HG03521 (cell line): ENCODE results near the gene GABBR2.

ENCODE experiments used
- ATAC-seq: cut with Tn5 transposase; IDR thresholded peaks from one replicate; pipeline ENCODE4 v1.9.1; 2021; ENCODE audit warnings: mild to moderate bottlenecking, moderate library complexity; ENCODE audit not compliant: unreplicated experiment

GABBR2 gene

GRCh38 chr9:98708933-98709911 lies at the start of gene GABBR2:
GABBR2 (minus strand) TSS chr9:98708935; CDS start chr9:98708737, 198 bp downstream.
- ATAC-seq: no peak

GRCh38 chr9:98755006-98755618 lies 46.4 kb upstream of the GABBR2 start:
- no peak for ATAC-seq

DNA sequence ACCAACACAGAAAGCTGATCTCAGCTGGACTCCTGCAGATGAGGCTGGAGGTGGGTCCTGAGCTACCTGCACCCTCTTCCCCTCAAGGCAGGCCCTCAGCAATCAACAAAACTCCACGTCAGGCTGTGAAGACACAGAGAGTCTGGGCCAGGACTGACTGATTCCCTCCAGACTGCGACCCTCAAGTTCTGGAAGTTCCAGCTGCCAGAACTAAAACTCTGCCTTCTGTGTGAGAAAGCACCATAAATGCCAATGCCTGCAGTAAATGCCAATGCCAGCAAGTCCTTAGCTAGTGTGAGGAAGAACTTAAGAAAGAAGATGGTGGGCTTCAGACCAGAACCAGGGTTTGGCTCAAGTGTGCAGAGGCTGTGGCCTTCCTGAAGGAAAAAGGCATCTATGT lies 42.5 kb upstream of the GABBR2 start:
- ATAC-seq: no peak

GRCh38 chr9:98750364-98751060 lies 41.8 kb upstream of the GABBR2 start:
- no peak for ATAC-seq

DNA sequence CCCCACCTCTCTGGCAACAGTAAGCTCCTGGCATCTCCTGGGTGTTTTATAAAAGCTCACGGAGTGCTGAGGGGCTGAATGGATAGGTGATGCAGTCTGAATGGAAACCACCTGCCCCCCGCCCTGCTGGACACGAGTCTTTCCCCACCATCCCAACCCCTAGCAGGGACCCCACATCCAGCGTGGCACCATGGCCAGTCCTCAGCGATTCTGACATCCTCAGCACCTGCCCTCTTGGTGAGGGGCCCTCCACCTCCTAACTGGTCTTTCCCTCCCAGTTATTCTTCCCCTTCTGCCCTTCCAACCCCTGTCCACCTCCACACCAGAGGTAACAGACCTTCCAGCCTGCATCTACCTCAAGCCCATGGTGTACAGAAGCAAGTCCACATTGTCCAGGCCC lies 38.7 kb upstream of the GABBR2 start:
- no peak for ATAC-seq

- ATAC-seq: no peak
Measured at GRCh38 chr9:98745470-98745869, 36.7 kb upstream of the GABBR2 start.

GRCh38 chr9:98743818-98744611 lies 35.3 kb upstream of the GABBR2 start:
- no peak for ATAC-seq

GRCh38 chr9:98743329-98743728 lies 34.6 kb upstream of the GABBR2 start:
- ATAC-seq: no peak

DNA sequence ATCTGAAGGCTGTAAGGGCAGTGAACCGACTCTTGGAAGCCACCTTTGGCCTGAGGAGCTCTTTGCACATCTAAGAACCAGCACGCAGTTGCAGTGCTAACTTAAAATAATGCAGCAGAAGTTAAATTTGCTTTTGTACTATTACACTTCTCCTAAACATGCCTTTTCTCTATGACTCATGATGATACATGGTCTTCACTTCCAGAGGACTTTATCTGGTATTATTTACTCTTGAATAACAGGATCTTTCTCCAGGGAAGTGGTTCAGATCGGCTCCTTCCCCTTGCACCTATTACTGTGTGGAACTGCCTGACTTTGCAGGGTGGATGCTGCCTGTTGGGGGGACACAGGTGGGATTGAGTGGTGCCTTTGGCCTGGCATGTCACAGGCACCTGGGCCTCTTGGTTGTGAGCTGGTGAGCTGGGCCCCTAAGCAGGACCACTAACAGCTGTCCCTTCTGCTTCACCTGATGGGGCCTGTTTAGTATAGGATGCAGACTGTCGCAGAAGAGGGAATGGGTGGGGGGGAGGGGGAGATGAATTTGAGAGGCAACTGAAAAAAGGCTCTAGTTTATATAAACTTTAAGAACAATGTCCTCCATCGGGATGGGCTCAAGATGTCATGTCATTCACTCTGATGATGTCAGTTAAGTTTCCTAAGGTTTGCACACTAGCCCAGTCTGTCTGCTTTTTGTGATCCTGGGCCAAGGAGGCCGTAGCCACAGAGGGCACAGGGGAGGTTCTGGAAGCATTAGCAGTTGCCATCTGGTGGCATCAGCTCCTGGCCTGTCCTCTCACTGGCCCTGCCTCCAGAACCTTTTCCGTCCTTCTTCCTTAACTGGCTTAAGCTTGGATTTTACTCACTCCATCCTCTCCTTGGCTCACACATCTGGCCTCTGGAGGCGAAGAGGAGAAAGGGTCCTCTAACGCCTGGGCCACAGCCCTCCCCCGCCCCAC lies 33.9 kb upstream of the GABBR2 start:
- ATAC-seq: no peak

DNA sequence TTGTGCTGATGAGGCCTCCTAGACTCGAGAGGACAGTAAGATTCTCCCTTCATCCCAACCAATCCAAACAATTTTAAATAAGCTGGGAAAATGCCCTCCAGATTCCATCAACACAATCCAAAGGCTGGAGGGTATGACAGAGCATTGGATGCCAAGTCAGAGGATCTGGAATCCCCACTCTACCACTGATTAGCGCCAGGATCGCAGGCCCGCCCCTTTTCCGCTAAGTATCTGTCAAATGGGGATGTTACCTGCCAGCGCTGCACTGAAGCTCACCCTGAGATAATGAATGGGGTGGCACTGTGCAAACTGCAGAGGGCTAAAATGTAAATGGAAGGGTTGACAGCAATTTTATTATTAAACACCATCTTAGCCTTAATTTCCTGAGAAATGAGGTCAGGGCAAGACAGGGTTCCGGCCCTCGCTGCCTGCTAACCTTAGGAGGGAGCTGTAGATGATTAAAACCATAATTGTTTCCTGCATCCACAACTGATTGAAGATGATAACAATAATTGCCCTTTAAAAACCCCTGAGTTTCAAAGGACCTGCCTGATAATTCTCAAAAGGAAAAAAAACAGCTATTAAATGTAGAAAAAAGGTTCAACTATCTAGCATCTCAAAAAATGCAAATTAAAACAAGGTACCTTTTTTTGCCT lies 31.6 kb upstream of the GABBR2 start:
- no peak for ATAC-seq

DNA sequence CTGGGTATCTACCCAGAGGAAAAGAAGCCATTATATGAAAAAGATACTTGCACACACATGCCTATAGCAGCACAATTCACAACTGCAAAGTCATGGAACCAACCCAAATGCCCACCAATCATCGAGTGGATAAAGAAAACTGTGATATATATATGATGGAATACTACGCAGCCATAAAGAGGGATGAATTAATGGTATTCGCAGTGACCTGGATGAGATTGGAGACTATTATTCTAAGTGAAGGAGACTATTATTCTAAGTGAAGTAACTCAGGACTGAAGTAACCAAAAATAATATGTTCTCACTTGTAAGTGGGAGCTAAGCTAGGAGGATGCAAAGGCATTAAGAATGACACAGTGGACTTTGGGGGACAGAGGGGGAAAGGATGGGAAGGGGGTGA lies 30.0 kb upstream of the GABBR2 start:
- ATAC-seq: no peak

GRCh38 chr9:98736226-98736625 lies 27.5 kb upstream of the GABBR2 start:
- no peak for ATAC-seq

DNA sequence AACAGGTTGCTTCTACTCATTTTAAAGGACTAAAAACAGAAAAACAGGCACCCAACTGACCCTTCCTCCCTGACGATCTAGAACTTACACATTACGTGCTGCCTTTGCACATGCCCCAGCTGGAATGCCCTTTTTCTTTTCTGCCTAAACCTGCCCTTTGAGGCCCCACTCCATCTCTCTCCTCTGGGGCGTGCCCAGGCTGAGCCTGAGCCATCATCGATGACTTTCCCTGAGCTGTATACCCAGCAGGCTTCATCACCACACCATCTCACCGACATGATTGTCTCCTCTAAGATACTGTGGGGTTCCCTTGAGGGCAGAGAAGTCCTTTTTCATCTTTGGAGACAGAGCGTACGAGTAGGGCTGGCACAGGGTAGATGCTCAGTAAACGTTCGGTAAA lies 24.1 kb upstream of the GABBR2 start:
- no peak for ATAC-seq

- no peak for ATAC-seq
Measured at GRCh38 chr9:98732091-98732490, 23.4 kb upstream of the GABBR2 start.

DNA sequence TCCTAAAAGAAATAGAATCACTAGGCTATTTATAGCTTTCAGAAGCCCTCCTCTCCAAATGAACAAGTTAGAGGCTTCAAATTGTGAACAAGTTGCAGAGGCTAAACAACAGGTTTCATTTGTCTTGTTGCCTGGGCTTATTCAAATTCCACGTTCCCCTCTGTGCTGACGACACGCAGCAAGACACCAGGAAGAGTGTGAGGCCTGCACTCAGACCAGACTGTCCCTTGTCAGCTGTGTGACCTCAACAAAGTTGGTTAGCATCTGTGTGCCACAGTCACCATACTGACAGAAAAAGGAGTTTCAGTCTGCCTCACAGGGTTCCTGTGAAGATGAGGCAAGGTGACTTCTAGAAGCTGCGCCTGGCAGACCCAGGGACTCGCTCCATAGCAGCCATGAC lies 22.1 kb upstream of the GABBR2 start:
- ATAC-seq: no peak

- ATAC-seq: no peak
Measured at GRCh38 chr9:98728500-98728899, 19.8 kb upstream of the GABBR2 start.

DNA sequence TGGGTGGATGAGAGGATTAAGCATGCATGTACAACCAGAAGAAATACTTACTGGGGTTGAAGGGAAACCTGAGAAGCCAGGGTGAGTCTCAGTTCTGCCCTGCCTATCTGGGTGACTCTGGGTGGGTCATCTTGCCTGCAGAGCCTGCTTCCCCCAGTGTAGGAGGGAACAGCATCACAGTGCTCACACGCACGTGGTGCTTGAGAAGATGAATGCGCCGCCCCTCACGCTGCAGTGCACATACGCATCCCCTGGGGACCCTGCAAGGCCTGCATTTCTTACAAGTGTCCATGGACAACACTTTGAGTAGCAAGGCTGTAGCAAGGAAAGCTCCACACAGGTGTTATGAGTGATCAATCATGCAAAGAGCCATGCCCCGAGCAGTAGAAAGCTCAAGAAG lies 18.7 kb upstream of the GABBR2 start:
- ATAC-seq: no peak

DNA sequence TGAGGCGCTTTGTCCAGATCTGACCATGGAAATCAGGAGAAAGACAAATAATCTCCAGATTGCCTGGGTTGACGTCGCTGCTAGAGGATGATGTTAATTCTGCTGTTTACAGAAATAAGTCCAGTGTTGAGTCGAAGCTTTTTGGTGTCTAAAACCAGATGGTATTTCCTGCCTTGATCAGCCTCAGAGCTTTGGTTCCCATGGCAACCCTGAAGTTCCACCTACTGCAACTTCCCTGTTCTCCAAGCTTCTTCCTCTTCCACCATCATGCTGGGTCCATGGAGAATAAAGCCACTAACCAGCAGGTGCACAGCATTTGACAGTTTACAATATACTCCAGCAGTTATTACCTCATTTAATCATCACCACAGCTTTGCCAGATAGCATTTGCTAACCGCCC lies 18.0 kb upstream of the GABBR2 start:
- no peak for ATAC-seq

DNA sequence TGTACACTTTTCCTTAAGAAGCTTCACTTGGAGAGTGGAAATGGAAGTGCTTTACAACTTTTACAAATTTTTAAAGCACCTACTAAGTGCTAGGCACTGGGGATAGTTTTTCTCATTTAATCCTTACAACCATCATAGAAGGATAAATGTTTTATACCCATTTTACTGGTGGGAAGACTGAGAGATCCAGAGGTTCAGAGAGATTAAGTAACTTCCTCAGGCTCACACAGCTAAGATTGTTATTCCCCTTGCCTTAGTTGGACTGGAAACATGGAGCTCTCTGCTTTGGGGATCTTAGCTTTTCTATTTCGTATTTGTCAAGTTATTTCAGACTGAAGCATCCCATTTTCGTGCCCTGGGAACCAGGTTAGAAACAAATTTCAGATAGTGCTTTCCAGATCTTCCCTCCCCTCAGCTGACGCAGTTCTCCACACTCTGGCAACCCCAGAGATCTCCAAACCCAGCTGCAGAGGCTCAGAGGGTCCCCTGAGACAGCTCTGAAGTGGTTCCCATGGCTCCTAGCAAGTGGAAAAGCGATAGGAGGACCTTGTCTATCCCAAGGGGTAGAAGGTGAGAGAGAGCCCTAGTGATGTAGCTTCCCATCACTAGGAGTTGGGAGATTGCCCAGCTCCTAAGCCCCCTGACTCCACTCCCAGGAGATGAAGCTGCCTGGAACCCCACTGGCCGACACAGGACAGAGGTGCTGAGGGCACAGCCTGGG lies 16.2 kb upstream of the GABBR2 start:
- no peak for ATAC-seq
